SK-N-SH (cell line): Measurements from ENCODE around the gene OR5AR1. TPM values are rescaled to one million over a fixed set of nuclear protein-coding genes. Genes with fewer than 3 reads are reported as not detected.

Experiments
- CTCF ChIA-PET: fragments of 300-600, 350-600 bp; formaldehyde crosslinking; extraction: SDS; loops from one replicate; lab custom pipeline; 2021; lab: Yijun Ruan, JAX
- POLR2A ChIA-PET: fragments of 350-600 bp; sonication (Branson Sonifier 250); formaldehyde crosslinking; extraction: SDS; loops from one replicate; lab custom pipeline; 2020; ENCODE audit warnings: antibody characterized with exemption, inconsistent platforms; lab: Yijun Ruan, JAX
- DNase-seq: peaks from one replicate; pipeline ENCODE4 v3.0.0; 2012
- H2AFZ ChIP-seq: fragments of 200-600 bp; sonication (generic); 2 replicates; pipeline ENCODE4 v1.8.1; 2016; ENCODE audit warnings: antibody characterized with exemption, mild to moderate bottlenecking, low read depth
- H3F3A ChIP-seq: fragments of 200-600 bp; sonication (generic); replicated peaks from 2 replicates; pipeline ENCODE3; 2016; ENCODE audit warnings: antibody characterized with exemption, mild to moderate bottlenecking; ENCODE audit not compliant: insufficient read depth
- H3K27ac ChIP-seq, 2 experiments: fragments of 200-500 bp in 1 of 2; fragments of 200-600 bp in 1 of 2; sonication (Bioruptor generic) in 1 of 2; sonication (generic), shearing (Covaris generic) in 1 of 2; 2 replicates each; pipeline versions ENCODE4 v1.5.1 to v1.6.1; 2014 to 2016; ENCODE audit warnings: low read depth in 2 of 2, inconsistent platforms in 1 of 2, low read length in 1 of 2, mild to moderate bottlenecking in 1 of 2, mixed read lengths in 1 of 2
- H3K27me3 ChIP-seq: fragments of 200-600 bp; sonication (generic), shearing (Covaris generic); 2 replicates; pipeline ENCODE4 v1.6.1; 2016; ENCODE audit warnings: mixed run types; ENCODE audit not compliant: insufficient read depth
- H3K36me3 ChIP-seq, 2 experiments: fragments of 200-500 bp in 1 of 2; fragments of 200-600 bp in 1 of 2; sonication (Bioruptor generic) in 1 of 2; sonication (generic) in 1 of 2; replicated peaks in 1 of 2; 2 replicates each; pipeline versions ENCODE3 to v1.5.1; 2014 to 2016; ENCODE audit warnings: low read length in 1 of 2, mild to moderate bottlenecking in 1 of 2; ENCODE audit not compliant: insufficient read depth in 2 of 2, control insufficient read depth in 1 of 2
- H3K4me1 ChIP-seq, 2 experiments: fragments of 200-500 bp in 1 of 2; fragments of 200-600 bp in 1 of 2; sonication (Bioruptor generic) in 1 of 2; sonication (generic), shearing (Covaris generic) in 1 of 2; 2 replicates each; pipeline versions ENCODE4 v1.5.1 to v1.6.1; 2014 to 2016; ENCODE audit warnings: low read depth in 1 of 2, low read length in 1 of 2, mixed run types in 1 of 2; ENCODE audit not compliant: insufficient read depth in 2 of 2, control insufficient read depth in 1 of 2
- H3K4me2 ChIP-seq: fragments of 200-600 bp; sonication (generic), shearing (Covaris generic); 2 replicates; pipeline ENCODE4 v1.6.1; 2017; ENCODE audit warnings: mixed run types
- H3K4me3 ChIP-seq, 2 experiments: fragments of 200-500 bp in 1 of 2; fragments of 200-600 bp in 1 of 2; sonication (Bioruptor generic) in 1 of 2; sonication (generic), shearing (Covaris generic) in 1 of 2; 2 replicates each; pipeline versions ENCODE4 v1.5.1 to v1.8.1; 2014 to 2016; ENCODE audit warnings: low read depth in 2 of 2, inconsistent platforms in 1 of 2, low read length in 1 of 2, mild to moderate bottlenecking in 1 of 2, mixed read lengths in 1 of 2, moderate library complexity in 1 of 2
- H3K79me2 ChIP-seq: fragments of 200-600 bp; sonication (generic); 2 replicates; pipeline ENCODE4 v1.8.1; 2017; ENCODE audit warnings: mild to moderate bottlenecking; ENCODE audit not compliant: insufficient read depth
- H3K9ac ChIP-seq: fragments of 200-600 bp; sonication (generic); 2 replicates; pipeline ENCODE4 v1.6.1; 2017; ENCODE audit warnings: mixed run types
- H3K9me2 ChIP-seq: fragments of 200-600 bp; sonication (generic); 2 replicates; pipeline ENCODE4 v1.6.1; 2017; ENCODE audit warnings: mixed run types
- H3K9me3 ChIP-seq: fragments of 200-600 bp; sonication (generic); 2 replicates; pipeline ENCODE4 v1.6.1; 2017; ENCODE audit warnings: mixed run types, mild to moderate bottlenecking, moderate library complexity
- H4K20me1 ChIP-seq: fragments of 200-600 bp; sonication (generic); 2 replicates; pipeline ENCODE4 v1.6.1; 2017; ENCODE audit warnings: mild to moderate bottlenecking, mixed run types; ENCODE audit not compliant: insufficient read depth
- CTCF ChIP-seq: fragments of 200-600 bp; sonication (generic); IDR thresholded peaks from 2 replicates; pipeline ENCODE4 v1.6.1; 2017; ENCODE audit warnings: antibody characterized with exemption, mild to moderate bottlenecking, moderate library complexity
- ELF1 ChIP-seq: IDR thresholded peaks from 2 replicates; pipeline ENCODE4 v1.4.0; 2012
- EZH2phosphoT487 ChIP-seq: fragments of 200-600 bp; sonication (generic); IDR thresholded peaks from 2 replicates; pipeline ENCODE4 v1.6.1; 2017; ENCODE audit warnings: low read depth, mixed run types, mild to moderate bottlenecking, antibody characterized with exemption, moderate library complexity, borderline replicate concordance
- FOSL2 ChIP-seq: IDR thresholded peaks from 2 replicates; pipeline ENCODE4 v1.4.0; 2012; ENCODE audit warnings: low read depth, mild to moderate bottlenecking, moderate library complexity, borderline replicate concordance
- FOXM1 ChIP-seq: IDR thresholded peaks from 2 replicates; pipeline ENCODE4 v1.4.0; 2012; ENCODE audit warnings: low read depth, mild to moderate bottlenecking
- GABPA ChIP-seq: IDR thresholded peaks from 2 replicates; pipeline ENCODE4 v1.4.0; 2012; ENCODE audit warnings: low read depth, mild to moderate bottlenecking
- IRF3 ChIP-seq: fragments of 150-350 bp; IDR thresholded peaks from 2 replicates; pipeline ENCODE4 v1.6.1; 2016; ENCODE audit warnings: mild to moderate bottlenecking, low read depth, low read length
- JUND ChIP-seq: IDR thresholded peaks from 2 replicates; pipeline ENCODE4 v1.4.0; 2012
- MXI1 ChIP-seq: IDR thresholded peaks from 2 replicates; pipeline ENCODE4 v1.6.1; 2012; ENCODE audit warnings: mild to moderate bottlenecking, low read depth, low read length, improper control_type of control experiment
- NFIC ChIP-seq: IDR thresholded peaks from 2 replicates; pipeline ENCODE4 v1.4.0; 2012; ENCODE audit warnings: borderline replicate concordance
- PBX3 ChIP-seq: IDR thresholded peaks from 2 replicates; pipeline ENCODE4; 2012
- POLR2AphosphoS5 ChIP-seq: IDR thresholded peaks from 2 replicates; pipeline ENCODE4 v1.6.1; 2012; ENCODE audit warnings: low read depth, low read length
- RXRA ChIP-seq: IDR thresholded peaks from 2 replicates; pipeline ENCODE4 v1.4.0; 2012; ENCODE audit warnings: low read depth, mild to moderate bottlenecking, borderline replicate concordance
- TEAD4 ChIP-seq: IDR thresholded peaks from 2 replicates; pipeline ENCODE4 v1.4.0; 2012; ENCODE audit warnings: mild to moderate bottlenecking, borderline replicate concordance; ENCODE audit not compliant: insufficient read depth
- ZBTB33 ChIP-seq: IDR thresholded peaks from 2 replicates; pipeline ENCODE4 v1.4.0; 2012; ENCODE audit warnings: low read depth, borderline replicate concordance
- WGBS: methylation state at CpG from one replicate; pipeline ENCODE4 v1.1.6; 2017; ENCODE audit warnings: low lambda C conversion rate; 5-methylcytosine and 5-hydroxymethylcytosine counted together
- polyA plus RNA-seq, 3 experiments: library from polyadenylated mRNA; depleted of rRNA; stranded (reverse); fragments of >200 nt; gene quantifications; 2 replicates each; pipeline ENCODE4 v1.2.3, GENCODE V29; 2012
- TF ChIP-seq, protein P1 (sequence below): IDR thresholded peaks from 2 replicates; pipeline ENCODE4 v1.4.0; 2012; ENCODE audit warnings: low read depth, borderline replicate concordance
- TF ChIP-seq, protein P2 (sequence below): IDR thresholded peaks from 2 replicates; pipeline ENCODE4 v1.6.1; 2012; ENCODE audit warnings: mild to moderate bottlenecking, low read depth, low read length, moderate library complexity

OR5AR1 gene
- polyA plus RNA-seq, 1 of the 3 experiments (the other 2 are of a cell fraction): not detected

- TF ChIP-seq GABPA (no peak), ELF1 (no peak), POLR2AphosphoS5 (no peak), RXRA (no peak), FOSL2 (no peak), TEAD4 (no peak), ZBTB33 (no peak), EZH2phosphoT487 (no peak), MXI1 (no peak), NFIC (no peak), CTCF (no peak), PBX3 (no peak), IRF3 (no peak), JUND (no peak), FOXM1 (no peak)
- TF ChIP-seq, protein P1, sequence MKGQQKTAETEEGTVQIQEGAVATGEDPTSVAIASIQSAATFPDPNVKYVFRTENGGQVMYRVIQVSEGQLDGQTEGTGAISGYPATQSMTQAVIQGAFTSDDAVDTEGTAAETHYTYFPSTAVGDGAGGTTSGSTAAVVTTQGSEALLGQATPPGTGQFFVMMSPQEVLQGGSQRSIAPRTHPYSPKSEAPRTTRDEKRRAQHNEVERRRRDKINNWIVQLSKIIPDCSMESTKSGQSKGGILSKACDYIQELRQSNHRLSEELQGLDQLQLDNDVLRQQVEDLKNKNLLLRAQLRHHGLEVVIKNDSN: no peak
- TF ChIP-seq, protein P2, sequence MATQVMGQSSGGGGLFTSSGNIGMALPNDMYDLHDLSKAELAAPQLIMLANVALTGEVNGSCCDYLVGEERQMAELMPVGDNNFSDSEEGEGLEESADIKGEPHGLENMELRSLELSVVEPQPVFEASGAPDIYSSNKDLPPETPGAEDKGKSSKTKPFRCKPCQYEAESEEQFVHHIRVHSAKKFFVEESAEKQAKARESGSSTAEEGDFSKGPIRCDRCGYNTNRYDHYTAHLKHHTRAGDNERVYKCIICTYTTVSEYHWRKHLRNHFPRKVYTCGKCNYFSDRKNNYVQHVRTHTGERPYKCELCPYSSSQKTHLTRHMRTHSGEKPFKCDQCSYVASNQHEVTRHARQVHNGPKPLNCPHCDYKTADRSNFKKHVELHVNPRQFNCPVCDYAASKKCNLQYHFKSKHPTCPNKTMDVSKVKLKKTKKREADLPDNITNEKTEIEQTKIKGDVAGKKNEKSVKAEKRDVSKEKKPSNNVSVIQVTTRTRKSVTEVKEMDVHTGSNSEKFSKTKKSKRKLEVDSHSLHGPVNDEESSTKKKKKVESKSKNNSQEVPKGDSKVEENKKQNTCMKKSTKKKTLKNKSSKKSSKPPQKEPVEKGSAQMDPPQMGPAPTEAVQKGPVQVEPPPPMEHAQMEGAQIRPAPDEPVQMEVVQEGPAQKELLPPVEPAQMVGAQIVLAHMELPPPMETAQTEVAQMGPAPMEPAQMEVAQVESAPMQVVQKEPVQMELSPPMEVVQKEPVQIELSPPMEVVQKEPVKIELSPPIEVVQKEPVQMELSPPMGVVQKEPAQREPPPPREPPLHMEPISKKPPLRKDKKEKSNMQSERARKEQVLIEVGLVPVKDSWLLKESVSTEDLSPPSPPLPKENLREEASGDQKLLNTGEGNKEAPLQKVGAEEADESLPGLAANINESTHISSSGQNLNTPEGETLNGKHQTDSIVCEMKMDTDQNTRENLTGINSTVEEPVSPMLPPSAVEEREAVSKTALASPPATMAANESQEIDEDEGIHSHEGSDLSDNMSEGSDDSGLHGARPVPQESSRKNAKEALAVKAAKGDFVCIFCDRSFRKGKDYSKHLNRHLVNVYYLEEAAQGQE: no peak
- no peaks in the 10 kb centered on the region for H3K27me3 ChIP-seq
- ChIA-PET POLR2A (no interaction called here), CTCF (no interaction called here)
- H3K4me2 ChIP-seq: no peak overlapping the region
- H3K36me3 ChIP-seq: no peaks in the 10 kb centered on the region
- no peaks in the 10 kb centered on the region for H3K9me2 ChIP-seq
- DNase-seq: no peak
- no peaks in the 10 kb centered on the region for H4K20me1 ChIP-seq
- no peak overlapping the region for H3K9ac ChIP-seq
- H3K9me3 ChIP-seq: no peaks in the 10 kb centered on the region
- H2AFZ ChIP-seq: no peak overlapping the region
- H3K4me3 ChIP-seq: no peak overlapping the region
- no peaks in the 10 kb centered on the region for H3F3A ChIP-seq
- WGBS: 5% methylated on average over 10 of the region's 10 CpGs
- no peaks in the 10 kb centered on the region for H3K4me1 ChIP-seq
- H3K79me2 ChIP-seq: no peaks in the 10 kb centered on the region
- no peak overlapping the region for H3K27ac ChIP-seq
Measured at GRCh38 chr11:56700242-56700913, 36.9 kb downstream of the OR5AR1 start.
